ENCODE measurements around the gene SLC22A17. TPM values are rescaled to one million over a fixed set of nuclear protein-coding genes. Genes with fewer than 3 reads are reported as not detected.
"Not testable (repeated sequence)": the region's sequence is repeated elsewhere in the genome, so short reads cannot be mapped to it uniquely, and the experiment has no call there.

The SLC22A17 gene
- total and polyA plus RNA-seq, 2 of the 4 experiments (the other 2 are of a cell fraction) = 6.6 to 36.0 TPM

GRCh38 chr14:23400496-23401149 lies 47.9 kb upstream of the SLC22A17 start:
- CTCF ChIA-PET; H2BK5ac ChIP-seq (ENCODE audit: low read depth, low read length, poor library complexity, severe bottlenecking): not testable (repeated sequence)
- no CpG with 5 or more reads among the region's 16 CpGs for WGBS, 2 experiments (ENCODE audit: extremely low coverage in 2 of 2, insufficient read length in 1 of 2)

More at GRCh38 chr14:23400496-23401149, 47.9 kb upstream of the SLC22A17 start:
- H3K4ac ChIP-seq (ENCODE audit: low read depth, low read length); H3K56ac ChIP-seq (ENCODE audit: extremely low read depth, insufficient read depth, low read length); H3K18ac ChIP-seq (ENCODE audit: low read depth, low read length); dilution Hi-C loops (cut with HindIII; ENCODE audit: low sequenced_read_pairs, unreplicated experiment); H2AK5ac ChIP-seq (ENCODE audit: low read depth, low read length); H3K4me1 ChIP-seq (ENCODE audit: control insufficient read depth, insufficient read depth, low read length); H2BK20ac ChIP-seq (ENCODE audit: low read depth, low read length); H2AK9ac ChIP-seq (replicated peaks; ENCODE audit: low read depth, low read length, poor library complexity); H3K4me3 ChIP-seq (ENCODE audit: insufficient read depth, low read depth, low read length); in situ Hi-C loops (cut with MboI; ENCODE audit: low sequenced_read_pairs); H3K23ac ChIP-seq (ENCODE audit: low read depth, low read length); H3K9ac ChIP-seq (ENCODE audit: low read depth, low read length); H3K4me2 ChIP-seq (ENCODE audit: low read depth, low read length); H4K8ac ChIP-seq (ENCODE audit: low read depth in 2 of 2, low read length in 2 of 2); H3K9me3 ChIP-seq (ENCODE audit: control insufficient read depth, insufficient read depth, low read length); BruUV-seq (replicated peaks); H4K5ac ChIP-seq (ENCODE audit: low read depth, low read length); H4K20me1 ChIP-seq (ENCODE audit: insufficient read depth, low read length); ATAC-seq (ENCODE audit: low read depth); H3K36me3 ChIP-seq (ENCODE audit: control insufficient read depth, insufficient read depth, low read length); DNase-seq; H2BK15ac ChIP-seq (ENCODE audit: low read depth, low read length); H3K14ac ChIP-seq (replicated peaks; ENCODE audit: low read depth, low read length); H3K9me1 ChIP-seq (ENCODE audit: insufficient read depth, low read length); H4K91ac ChIP-seq (ENCODE audit: insufficient read depth, low read depth, low read length); H3K79me1 ChIP-seq (ENCODE audit: low read depth in 1 of 2, low read length in 2 of 2); intact Hi-C loops (cut with micrococcal nuclease); POLR2A ChIA-PET (ENCODE audit: unreplicated experiment); H2AFZ ChIP-seq (replicated peaks; ENCODE audit: low read length, poor library complexity); H3K27ac ChIP-seq (ENCODE audit: insufficient read depth, low read length); H2BK120ac ChIP-seq (ENCODE audit: low read depth, low read length): not testable (repeated sequence)
- H3K27me3 ChIP-seq (ENCODE audit: control insufficient read depth, insufficient read depth, low read length) = peaks cover 34% of the 10 kb centered on the region; the same call in 1 of the 2 replicates
